HG02571 (cell line): ENCODE data around the gene KCNQ4.

Source experiments
- ATAC-seq: cut with Tn5 transposase; IDR thresholded peaks from one replicate; pipeline ENCODE4 v1.9.1; 2021; ENCODE audit warnings: mild to moderate bottlenecking, moderate library complexity; ENCODE audit not compliant: unreplicated experiment

KCNQ4 gene

DNA sequence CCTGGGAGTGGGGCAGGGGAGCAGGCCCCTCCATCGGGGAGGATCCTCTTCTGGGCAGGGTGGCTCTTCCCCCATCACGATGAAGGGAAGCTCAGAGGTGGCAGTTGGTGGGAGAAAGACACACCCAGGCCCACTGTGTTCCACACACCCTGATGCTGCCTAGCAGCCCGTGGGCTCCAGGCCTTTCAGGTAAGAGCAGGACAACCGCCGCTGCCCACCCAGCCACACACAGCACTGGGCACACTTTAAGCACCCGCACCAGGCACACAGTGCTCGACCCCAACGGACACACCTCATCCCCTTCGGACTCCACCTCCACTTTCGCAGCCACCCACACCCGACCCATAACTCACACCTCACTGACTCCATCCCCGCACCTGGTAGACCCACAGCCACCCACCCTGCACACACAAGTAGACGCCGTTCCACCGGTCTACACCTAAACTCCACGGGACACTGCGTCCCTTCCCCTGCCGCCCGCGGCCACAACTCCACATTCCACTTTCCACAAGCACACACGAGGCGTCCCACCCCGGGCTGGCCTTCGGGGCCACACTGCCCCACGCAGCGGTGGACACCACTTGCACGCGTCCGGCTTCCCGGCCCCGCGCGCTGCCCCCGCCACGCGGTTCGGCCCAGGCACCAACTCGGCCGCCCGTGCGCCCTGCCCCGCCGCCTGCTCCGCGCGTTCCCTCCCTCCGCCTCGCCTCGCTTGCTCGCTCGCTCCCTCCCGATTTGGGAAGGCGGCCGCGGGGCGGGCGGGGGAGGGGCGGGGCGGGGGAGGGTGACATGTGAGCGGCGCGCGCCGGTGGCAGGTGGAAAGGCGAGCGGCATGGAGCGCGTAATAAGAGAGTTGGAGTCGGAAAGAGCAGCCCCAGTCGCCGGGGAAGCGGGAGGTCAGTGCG lies at the start of gene KCNQ4:
TSS of gene KCNQ4 (plus strand) at position 787 of the 905 bp plus-strand sequence. CDS start 307 bp downstream, outside the sequence.
- ATAC-seq = no peak

- ATAC-seq = no peak
Observed at GRCh38 chr1:40734882-40735628, 48.5 kb upstream of the KCNQ4 start.

DNA sequence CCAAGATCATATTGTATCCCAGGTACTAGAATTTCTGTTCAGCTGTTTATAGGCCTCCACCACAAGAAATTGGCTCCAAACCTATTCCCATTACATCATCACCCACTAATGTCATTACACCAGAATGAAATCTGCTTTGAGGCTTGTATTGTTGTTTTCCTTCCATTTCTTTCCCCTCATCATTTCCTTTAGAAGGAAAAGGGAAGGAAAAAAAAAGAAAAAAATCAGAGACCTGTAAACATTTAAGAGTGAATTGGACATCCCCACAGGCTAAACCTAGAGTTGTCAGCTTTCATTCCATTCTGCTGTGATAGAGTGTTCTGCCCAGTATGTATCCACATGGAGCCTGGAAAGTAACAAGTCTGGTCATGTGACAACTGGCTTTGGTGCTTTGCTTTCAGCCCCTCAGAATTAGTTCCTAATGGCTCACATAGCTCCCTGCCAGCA lies 47.5 kb upstream of the KCNQ4 start:
- no peak for ATAC-seq

DNA sequence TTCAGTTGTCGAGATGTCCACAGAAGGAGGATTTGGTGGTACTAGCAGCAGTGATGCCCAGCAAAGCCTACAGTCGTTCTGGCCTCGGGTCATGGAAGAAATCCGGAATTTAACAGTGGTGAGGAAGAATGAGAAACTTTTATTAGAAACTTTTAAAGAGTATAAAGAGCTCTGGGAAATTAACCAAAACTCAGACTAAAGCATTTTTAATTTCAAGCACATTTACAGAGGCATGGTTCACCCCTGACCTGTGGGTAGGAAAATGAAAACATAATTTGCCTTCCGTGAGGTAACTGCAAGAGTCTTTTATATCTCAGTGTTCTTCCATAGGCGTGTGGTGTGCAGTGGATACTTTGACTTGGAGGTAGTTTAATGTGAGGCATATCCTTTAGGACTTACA lies 44.8 kb upstream of the KCNQ4 start:
- no peak for ATAC-seq

DNA sequence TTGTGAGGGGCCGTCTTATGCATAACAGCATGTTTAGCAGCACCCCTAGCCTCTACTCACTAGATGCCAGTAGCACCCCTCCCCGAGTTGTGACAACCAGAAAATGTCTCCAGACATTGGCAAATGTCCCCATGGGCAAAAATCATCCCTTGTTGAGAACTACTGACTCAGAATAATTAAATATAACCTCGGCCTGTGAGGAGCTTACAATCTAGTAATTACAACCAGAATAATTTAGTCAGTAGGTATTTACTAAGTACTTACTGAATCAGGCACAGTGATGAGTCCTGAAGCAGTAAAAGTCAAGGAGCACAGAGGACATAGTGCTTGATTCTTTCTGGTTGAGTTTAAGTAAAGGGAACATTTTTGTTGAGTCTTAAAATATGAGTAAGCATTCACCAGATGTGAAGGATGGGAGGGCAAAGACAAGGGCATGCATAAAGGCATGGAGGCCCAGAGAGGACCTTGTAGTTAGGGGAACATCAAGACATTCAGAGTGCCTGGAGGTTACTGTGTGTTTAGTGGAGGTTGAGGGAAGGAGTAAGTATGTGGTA lies 44.1 kb upstream of the KCNQ4 start:
- ATAC-seq = no peak

DNA sequence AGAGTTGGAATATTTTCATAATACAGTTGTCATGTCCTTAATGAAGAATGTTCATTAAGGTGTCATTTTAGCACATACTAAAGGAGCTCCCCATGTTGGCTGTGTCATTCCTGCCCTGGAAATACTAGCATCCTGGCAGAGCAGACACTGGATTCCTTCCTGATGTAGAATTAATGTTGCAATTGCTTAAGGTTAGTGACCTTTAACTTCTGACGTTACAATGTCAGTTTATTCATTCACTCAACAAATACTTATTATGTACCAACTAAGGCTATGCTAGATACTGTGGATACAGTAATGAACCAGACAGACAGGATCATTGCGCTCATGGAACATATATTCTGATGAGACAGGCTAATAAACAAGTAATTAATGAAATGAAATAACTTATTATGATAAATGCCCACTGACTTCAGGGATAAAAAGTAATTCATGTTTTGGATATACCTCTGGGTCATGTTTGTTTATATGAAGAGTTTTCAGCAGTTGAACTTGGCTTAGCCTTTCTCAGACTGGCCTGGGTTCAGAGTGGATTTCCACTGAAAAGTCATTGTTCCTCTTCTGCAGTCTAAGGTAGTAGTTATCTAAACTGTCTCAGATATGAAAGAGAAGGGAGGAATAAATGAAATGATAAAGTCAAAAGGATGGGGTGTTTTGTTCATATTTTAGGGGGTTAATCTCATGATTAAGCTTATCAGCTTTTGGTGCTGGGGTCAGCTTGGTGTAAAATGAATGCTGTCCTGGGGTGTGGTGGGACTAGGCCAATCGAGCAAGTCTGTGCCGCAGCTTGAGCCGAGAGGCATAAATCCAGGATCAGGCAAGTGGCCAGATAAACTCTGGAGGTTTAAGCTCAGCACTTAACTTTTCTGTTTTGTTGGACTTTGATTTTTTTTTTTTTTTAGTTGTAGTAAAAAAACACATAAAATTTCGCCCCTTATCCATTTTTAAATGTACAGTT lies 43.3 kb upstream of the KCNQ4 start:
- ATAC-seq = no peak

DNA sequence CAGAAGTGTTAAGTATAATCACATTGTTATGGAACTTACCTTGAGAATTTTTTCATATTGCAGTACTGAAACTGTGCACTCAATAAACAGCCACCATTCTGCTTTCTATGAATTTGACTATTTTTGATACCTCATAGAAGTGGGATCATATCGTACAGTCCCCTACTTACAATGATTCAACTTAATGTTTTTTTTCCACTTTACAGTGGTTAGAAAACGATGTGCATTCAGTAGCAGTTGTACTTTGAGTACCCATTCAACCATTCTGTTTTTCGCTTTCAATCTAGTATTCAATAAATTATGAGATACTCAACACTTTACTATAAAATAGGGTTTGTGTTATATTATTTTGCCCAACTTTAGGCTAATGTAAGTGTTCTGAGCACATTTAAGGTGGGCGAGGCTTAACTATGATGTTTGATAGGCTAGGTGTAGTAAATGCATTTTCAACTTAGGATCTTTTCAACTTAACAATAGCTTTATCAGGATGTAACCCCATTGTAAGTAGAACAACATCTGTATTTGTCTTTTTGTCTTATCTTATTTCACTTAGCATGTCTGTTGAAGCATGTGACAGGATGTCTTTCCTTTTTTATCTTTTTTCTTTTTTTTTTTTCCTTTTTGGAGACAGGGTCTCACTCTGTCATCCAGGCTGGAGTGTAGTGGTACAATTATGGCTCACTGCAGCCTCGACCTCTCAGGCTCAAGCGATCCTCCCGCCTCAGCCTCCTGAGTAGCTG lies 42.4 kb upstream of the KCNQ4 start:
- no peak for ATAC-seq

- no peak for ATAC-seq
Observed at GRCh38 chr1:40742363-40743061, 41.1 kb upstream of the KCNQ4 start.

- no peak for ATAC-seq
Observed at GRCh38 chr1:40743452-40743851, 40.1 kb upstream of the KCNQ4 start.

DNA sequence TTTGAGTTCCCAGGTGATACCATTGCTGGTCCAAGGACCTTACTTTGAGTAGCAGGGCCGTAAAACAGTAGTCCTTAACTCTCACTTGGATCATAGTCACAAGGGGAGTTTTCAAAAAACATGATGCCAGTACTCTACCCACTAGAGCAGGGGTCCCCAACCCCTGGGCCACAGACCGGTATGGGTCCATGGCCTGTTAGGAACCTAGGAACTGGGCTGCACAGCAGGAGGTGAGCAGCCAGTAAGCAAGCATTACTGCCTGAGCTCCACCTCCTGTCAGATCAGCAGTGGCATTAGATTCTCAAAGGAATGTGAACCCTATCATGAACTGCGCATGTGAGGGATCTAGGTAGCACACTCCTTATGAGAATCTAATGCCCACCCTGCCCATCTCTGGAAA lies 39.7 kb upstream of the KCNQ4 start:
- ATAC-seq = no peak

DNA sequence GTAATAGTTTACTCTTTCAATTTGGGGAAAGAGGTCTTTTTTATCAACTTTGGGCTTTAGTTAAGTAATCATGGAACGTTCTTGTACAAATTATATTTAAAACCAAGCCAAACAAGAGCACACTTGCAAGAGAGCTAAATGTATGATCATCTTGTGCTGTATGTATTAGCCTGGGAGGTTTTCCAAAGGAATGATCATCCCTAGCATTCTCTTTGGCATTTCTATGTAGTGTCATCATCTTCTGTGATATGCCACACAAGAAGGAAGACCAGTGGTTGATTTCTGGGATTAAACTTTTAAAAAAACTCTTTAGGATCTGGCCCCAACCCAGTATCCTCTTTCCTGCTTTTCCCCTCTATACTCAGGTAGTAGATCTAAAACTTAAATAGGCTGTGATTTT lies 38.4 kb upstream of the KCNQ4 start:
- no peak for ATAC-seq

- no peak for ATAC-seq
Observed at GRCh38 chr1:40746344-40747090, 37.1 kb upstream of the KCNQ4 start.

DNA sequence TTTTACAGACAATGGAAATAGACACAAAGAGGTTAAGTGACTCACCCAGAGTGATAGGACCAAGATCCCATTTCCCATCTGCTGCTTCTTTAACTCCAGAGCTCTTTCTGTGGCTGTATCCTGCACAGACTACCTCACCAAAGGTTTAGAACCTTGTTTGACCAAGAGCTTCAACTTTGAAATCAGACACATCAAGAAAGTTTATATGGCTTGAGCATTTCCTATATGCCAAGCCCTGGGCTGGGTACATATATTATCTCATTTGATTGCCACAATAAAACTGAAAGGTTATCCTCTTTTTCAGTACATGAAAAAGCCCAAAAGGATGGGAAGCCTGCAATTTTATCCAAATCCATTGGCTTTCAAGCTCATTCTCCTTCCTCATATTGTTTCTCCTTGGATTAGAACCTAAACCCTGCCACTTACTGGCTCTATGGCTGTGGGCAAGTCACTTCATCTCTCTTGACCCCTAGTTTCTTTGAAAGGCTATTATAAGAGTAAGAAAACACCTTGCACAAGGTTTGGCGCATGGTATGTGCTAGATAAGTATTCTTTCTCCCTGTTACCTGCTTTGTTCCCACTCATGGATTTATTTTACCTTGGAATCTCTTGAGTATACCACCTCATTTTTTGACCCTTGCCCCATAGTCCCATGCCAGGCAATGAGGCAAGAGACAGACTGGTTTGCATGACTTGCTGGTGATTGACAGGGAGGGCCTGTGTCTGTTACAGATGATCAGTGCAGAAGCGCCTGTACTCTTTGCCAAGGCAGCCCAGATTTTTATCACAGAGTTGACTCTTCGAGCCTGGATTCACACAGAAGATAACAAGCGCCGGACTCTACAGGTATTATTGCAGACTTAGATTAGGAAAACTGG lies 34.5 kb upstream of the KCNQ4 start:
- no peak for ATAC-seq

DNA sequence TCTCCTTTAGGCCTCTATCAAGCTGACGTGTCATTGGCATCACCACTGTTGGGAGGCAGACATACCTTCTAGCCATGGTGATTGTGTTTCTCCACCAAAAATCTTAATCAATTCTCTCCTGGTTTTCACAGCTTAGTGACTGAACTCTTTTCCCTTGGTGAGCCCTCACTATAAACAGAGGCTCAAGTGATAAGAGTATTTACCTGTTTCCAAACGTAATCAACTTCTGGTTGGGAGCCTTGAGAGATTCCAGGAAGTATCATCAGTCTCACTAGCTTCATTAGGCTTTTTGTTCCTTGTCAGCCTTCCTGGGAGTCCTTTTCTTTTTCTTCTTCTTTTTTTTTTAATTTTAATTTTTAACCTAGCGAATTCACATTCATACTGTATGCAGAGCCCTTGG lies 33.8 kb upstream of the KCNQ4 start:
- no peak for ATAC-seq

DNA sequence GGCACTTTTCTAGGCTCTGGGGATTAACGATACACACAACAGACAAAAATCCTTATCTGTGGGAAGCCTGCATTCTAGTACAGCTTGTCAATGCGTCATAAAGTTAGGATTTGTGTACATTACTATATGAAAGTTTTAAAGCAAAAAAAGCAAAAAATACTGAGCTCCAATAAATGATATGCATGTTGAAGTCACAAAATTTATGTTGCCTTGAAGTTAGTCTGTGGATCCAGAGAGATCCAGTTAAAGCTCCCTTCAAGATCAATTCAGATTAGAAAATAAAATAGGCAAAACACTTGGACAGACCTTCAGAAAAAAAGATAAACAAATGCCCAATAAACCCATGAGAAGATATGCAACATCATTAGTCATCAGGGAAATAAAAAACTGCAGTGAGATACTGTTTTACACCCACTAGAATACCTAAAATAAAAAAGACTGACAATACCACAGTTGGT lies 33.1 kb upstream of the KCNQ4 start:
- no peak for ATAC-seq

DNA sequence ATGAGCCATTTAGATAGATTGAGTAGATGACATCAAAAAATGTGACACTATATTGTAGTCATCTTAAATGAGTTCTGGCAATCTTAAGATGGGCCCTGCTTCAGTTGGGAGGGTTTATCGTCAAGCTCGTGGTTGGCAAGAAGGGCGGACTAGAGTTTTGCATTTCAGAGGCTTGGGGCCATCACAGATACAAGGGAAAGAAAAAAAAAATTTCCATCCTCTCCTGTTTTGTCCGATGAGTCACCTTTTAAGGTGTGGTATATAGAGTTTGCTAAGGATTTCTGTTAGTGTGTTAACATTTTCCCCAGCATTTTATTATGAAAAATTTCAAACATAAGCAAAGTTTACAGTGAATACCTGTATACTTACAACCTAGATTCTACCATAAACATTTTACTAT lies 31.8 kb upstream of the KCNQ4 start:
- ATAC-seq = no peak

DNA sequence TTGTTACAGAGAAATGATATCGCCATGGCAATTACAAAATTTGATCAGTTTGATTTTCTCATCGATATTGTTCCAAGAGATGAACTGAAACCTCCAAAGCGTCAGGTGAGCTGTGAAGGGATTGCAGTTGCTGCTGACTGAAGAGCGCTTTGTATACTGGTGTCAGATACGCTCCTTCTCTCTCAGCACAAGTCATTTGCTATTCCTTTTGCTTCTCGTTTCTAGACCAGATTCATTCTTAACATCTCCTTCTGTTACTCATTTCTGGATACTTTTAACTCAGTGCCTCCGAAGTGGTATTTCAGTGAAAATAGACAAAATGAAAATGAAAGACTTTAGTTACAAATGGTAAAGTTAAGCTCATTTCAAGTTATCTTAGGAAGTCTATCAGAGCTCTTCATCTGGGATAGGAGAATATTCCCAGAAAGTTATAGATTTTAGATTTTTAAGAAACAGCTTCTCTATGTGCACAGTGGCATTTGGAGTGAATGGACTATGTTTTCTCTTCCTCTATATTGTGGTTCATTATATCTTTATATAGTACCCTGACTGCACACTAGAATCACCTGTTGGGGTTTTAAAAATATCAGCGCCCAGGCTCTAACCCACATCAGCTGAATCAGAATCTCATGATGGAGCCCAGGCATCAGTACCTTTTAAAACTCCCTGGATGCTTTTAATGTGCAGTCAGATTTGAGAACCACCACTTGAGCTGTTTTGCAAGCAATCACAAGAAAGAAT lies 30.3 kb upstream of the KCNQ4 start:
- no peak for ATAC-seq
